HG02885 (cell line): Measurements from ENCODE around the gene EHMT2.
"Not testable (repeated sequence)": the region's sequence is repeated elsewhere in the genome, so short reads cannot be mapped to it uniquely, and the experiment has no call there.

Experiments used
- ATAC-seq: cut with Tn5 transposase; IDR thresholded peaks from one replicate; pipeline ENCODE4 v1.9.1; 2021; ENCODE audit warnings: mild to moderate bottlenecking; ENCODE audit not compliant: unreplicated experiment, poor library complexity

The EHMT2 gene

GRCh38 chr6:31874084-31874670 is 23.3 kb downstream of the EHMT2 start:
- ATAC-seq, result no peak

- ATAC-seq, result no peak
Observed at GRCh38 chr6:31871046-31871659, 26.3 kb downstream of the EHMT2 start.

- ATAC-seq, result no peak
Observed at GRCh38 chr6:31870385-31870921, 27.0 kb downstream of the EHMT2 start.

- ATAC-seq, result no peak
Observed at GRCh38 chr6:31869343-31869742, 28.2 kb downstream of the EHMT2 start.

- not testable (repeated sequence) for ATAC-seq
Observed at GRCh38 chr6:31868658-31868971, 28.9 kb downstream of the EHMT2 start.

GRCh38 chr6:31865205-31866118 is 32.0 kb downstream of the EHMT2 start:
- no peak for ATAC-seq

- no peak for ATAC-seq
Observed at GRCh38 chr6:31864818-31865204, 32.7 kb downstream of the EHMT2 start.

- not testable (repeated sequence) for ATAC-seq
Observed at GRCh38 chr6:31864123-31864562, 33.4 kb downstream of the EHMT2 start.

GRCh38 chr6:31862344-31863235 is 34.9 kb downstream of the EHMT2 start, which contains the start of gene NEU1:
Gene NEU1 (minus strand): TSS chr6:31862821. CDS start chr6:31862776, 45 bp downstream.
- ATAC-seq, result peak; percentile 92

- no peak for ATAC-seq
Observed at GRCh38 chr6:31861919-31862343, 35.6 kb downstream of the EHMT2 start.

- no peak for ATAC-seq
Observed at GRCh38 chr6:31861150-31861549, 36.3 kb downstream of the EHMT2 start.

GRCh38 chr6:31860349-31860748 is 37.1 kb downstream of the EHMT2 start:
- ATAC-seq, result no peak

- no peak for ATAC-seq
Observed at GRCh38 chr6:31859923-31860322, 37.6 kb downstream of the EHMT2 start.

GRCh38 chr6:31858707-31859106 is 38.8 kb downstream of the EHMT2 start:
- no peak for ATAC-seq

GRCh38 chr6:31857774-31858173 is 39.7 kb downstream of the EHMT2 start:
- not testable (repeated sequence) for ATAC-seq

GRCh38 chr6:31851980-31852718 is 45.3 kb downstream of the EHMT2 start:
- ATAC-seq, result not testable (repeated sequence)

GRCh38 chr6:31851485-31851832 is 46.0 kb downstream of the EHMT2 start:
- no peak for ATAC-seq

GRCh38 chr6:31850765-31851484 is 46.6 kb downstream of the EHMT2 start:
- no peak for ATAC-seq
